ENCODE measurements around the gene PPIP5K1.

The PPIP5K1 gene

DNA sequence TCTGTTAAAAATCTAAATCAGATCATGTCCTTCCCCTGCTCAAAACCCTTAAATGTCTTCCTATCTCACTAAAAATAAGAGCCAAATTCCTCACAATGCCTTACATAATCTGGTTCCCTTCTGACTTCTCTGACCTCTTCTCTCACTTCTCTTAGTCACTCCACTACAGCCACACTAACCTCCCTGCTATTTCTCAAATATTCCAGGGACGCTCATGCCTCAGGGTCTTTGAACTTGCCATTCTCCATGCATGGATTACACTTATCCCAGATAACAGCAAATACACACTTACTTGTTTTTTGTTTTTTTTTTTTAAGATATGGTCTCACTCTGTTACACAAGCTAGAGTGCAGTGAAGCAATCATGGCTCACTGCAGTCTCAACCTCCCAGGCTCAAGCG is 105.6 kb downstream of the PPIP5K1 start:
- FAIRE-seq, result no peak
